PFSK-1 (cell line): ENCODE results near the gene ANKRD13B.

ENCODE experiments used
- FOXP2 ChIP-seq: optimal IDR thresholded peaks from 2 replicates; pipeline ENCODE3; 2011; ENCODE audit warnings: borderline replicate concordance, control low read depth, inconsistent platforms; ENCODE audit not compliant: insufficient read depth; ENCODE audit errors: extremely low read length, extremely low read depth
- POLR2AphosphoS5 ChIP-seq: IDR thresholded peaks from 2 replicates; pipeline ENCODE4 v1.6.1; 2012; ENCODE audit warnings: low read depth, mild to moderate bottlenecking, control low read depth, low read length, moderate library complexity
- REST ChIP-seq, 2 experiments: IDR thresholded peaks; 2 replicates each; pipeline versions ENCODE4 v1.6.1 to v1.8.0; 2011 to 2012; ENCODE audit warnings: low read depth in 2 of 2, low read length in 2 of 2, control low read depth in 1 of 2, inconsistent platforms in 1 of 2, mild to moderate bottlenecking in 1 of 2, moderate library complexity in 1 of 2; ENCODE audit not compliant: insufficient read depth in 1 of 2
- SIN3A ChIP-seq: IDR thresholded peaks from 2 replicates; pipeline ENCODE4 v1.6.1; 2012; ENCODE audit warnings: mild to moderate bottlenecking, low read length, moderate library complexity, borderline replicate concordance; ENCODE audit not compliant: insufficient read depth
- TAF1 ChIP-seq: IDR thresholded peaks from 2 replicates; pipeline ENCODE4 v1.6.1; 2012; ENCODE audit warnings: low read length, control low read depth, borderline replicate concordance; ENCODE audit not compliant: insufficient read depth

DNA sequence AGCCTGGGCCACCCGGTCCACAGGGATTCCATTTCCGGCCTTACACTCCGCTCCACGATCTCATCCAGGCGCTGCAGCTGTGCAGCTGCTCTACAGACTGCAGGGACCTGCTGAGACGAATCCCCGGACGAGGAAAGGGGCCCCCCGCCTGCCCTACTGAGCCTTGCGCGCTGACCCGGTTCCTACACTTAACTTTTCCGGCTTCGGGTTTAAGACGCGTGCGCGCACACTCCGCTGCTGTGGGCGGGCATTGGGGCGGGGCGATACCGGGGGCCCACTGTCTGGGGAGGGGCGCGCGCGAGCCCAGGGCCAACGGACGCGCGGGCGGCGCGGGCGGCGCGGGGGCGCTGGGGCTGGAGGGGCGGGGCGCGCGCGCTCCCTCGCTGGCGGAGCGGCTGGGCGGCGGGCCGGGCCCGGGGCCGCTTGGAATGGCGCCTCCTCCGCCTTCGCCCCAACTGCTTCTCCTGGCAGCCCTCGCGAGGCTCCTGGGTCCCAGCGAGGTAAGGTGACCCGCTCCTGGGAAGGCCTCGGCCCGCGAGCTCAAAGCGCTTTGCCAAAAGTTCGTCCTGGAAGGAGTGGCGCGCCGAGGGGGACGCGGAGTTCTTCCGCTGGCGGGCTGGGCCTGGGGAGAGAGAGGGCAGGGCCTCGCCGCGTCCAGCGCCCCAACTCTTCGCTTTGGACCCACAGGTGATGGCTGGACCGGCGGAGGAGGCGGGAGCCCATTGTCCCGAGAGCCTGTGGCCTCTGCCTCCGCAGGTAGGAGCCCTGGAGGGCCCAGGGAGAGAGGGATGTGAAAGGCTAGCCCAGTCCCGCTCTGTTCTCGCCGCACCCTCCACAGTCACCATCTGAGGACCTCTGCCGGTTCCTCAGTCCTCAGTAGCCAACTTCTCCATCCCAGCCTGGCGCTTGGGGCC, 24.3 kb upstream of the ANKRD13B start, which contains the start of gene TP53I13:
- peak; percentile 88 for TF ChIP-seq POLR2AphosphoS5
- TF ChIP-seq FOXP2: peak; percentile 49
- TF ChIP-seq TAF1: 0 out of 2 replicates have a peak, but pooled peaks have one; percentile 42
- TF ChIP-seq REST (IDR thresholded peaks at IDR 0.05; ENCODE audit: insufficient read depth in 1 of 2, low read depth in 2 of 2, low read length in 2 of 2): peak in 1 of 2 experiments; percentile 25; a peak in 1 of 4 replicates
- no peak for TF ChIP-seq SIN3A
